GM12872 (cell line): ENCODE results near the gene WASHC4.

ENCODE experiments used
- TF ChIP-seq, protein P1 (sequence below): IDR thresholded peaks from 3 replicates; pipeline ENCODE4 v1.5.1; 2011; ENCODE audit warnings: low read depth, mild to moderate bottlenecking, low read length, moderate library complexity; ENCODE audit not compliant: insufficient read depth

The WASHC4 gene

DNA sequence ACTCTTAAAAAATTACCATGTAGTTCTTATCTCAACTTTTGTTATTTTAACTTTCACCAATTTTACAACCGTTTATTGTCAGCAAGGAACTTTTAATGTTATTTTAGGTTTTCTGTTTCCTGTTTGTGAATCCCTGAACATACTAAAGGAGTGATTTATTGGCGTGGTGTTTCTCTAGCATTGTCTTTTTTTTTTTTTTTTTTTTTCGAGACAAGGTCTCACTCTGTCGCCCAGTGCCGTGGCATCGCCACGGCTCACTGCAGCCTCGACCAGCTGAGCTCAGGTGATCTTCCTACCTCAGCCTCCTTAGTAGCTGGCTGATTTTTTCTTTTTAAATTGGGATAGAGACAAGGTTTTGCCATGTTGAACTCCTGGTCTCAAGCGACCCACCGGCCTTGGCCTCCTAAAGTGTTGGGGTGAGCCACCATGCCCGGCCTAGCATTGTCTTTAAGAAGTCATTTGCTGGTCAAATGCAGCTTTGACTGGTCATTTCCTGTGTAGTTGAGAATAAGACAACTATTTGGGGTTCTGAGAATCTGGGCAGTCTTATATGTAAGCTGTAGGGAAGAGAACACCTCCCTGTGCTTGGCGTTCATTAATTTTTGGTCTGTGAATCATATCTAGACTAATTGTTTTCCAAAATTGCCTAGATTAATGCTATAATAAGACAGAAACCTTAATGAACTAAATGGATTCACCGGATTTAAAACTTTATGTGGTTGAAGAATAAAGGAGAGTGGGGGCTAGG is 2.1 kb downstream of the WASHC4 start:
- TF ChIP-seq, protein P1, sequence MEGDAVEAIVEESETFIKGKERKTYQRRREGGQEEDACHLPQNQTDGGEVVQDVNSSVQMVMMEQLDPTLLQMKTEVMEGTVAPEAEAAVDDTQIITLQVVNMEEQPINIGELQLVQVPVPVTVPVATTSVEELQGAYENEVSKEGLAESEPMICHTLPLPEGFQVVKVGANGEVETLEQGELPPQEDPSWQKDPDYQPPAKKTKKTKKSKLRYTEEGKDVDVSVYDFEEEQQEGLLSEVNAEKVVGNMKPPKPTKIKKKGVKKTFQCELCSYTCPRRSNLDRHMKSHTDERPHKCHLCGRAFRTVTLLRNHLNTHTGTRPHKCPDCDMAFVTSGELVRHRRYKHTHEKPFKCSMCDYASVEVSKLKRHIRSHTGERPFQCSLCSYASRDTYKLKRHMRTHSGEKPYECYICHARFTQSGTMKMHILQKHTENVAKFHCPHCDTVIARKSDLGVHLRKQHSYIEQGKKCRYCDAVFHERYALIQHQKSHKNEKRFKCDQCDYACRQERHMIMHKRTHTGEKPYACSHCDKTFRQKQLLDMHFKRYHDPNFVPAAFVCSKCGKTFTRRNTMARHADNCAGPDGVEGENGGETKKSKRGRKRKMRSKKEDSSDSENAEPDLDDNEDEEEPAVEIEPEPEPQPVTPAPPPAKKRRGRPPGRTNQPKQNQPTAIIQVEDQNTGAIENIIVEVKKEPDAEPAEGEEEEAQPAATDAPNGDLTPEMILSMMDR, result no peak

DNA sequence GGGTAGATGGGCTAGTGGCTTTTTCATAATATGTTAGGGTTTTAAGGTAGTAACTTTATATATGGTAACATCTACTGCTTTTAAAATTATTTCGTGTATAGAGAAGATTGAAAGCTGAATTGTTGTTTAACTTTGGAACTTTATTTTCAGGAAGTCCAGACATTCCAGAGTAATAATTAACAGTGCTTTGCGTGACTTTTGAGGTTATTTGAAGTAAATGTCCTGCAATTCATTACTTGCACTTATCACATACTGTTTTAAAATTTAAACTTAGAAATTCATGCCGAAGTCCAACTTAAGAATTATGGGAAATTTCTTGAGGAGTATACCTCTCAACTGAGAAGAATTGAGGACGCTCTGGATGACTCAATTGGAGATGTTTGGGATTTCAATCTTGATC is 3.3 kb downstream of the WASHC4 start:
- TF ChIP-seq, protein P1, result no peak

DNA sequence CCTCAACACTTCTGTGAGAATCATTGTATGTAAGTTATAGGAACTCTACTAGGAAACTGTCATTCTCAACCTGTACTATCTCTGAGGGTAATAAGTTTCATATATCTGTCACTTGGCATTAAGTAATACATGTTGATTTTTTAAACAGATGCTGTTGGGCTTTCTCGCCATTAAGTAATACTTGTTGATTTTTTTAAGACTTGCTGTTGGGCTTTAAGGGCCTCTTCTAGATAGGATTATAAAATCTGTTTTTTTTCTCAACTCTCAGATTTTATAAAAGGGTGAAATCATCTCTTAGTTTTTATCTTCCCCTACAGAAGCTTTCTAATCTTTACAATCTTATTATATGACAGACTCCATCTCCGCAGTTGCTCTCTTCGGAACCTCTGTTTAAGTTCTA is 5.6 kb downstream of the WASHC4 start:
- TF ChIP-seq, protein P1, result no peak

DNA sequence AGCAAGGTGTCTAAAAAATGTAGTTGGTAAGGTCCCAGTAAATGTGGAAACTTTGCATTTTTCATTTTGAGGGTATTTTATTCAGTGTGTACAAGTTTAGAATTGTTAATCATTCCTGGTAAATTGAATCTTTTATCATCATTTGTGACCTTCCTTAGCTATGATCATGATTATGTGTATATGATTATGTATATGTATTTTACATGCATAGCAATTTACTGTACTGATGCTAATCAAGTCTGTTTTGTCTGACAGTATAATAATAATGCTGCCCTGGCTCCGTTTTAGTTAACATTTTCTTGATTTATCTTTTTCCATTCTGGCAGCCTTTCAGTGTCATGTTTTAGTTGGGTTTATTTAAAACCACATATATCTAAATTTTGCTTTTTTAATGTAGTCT is 9.4 kb downstream of the WASHC4 start:
- TF ChIP-seq, protein P1, result no peak

DNA sequence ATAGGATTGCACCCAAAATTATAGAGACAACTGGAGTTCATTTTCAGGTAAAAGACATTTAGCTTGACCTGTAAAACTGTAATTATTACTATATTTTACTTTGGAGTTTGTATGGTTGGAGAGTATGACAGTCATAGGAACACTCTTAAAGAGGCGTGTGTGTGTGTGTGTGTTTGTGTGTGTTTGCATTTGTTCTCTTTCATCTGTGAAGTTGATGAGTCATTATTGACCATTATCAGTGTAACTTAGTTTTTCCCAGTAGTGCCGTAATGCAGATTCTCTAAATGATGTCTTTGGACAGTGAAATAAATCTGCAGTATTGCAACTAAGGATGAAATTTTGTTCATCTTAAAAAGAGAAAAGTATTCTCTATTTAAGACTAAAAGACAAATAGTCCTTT is 13.0 kb downstream of the WASHC4 start:
- TF ChIP-seq, protein P1, result no peak

DNA sequence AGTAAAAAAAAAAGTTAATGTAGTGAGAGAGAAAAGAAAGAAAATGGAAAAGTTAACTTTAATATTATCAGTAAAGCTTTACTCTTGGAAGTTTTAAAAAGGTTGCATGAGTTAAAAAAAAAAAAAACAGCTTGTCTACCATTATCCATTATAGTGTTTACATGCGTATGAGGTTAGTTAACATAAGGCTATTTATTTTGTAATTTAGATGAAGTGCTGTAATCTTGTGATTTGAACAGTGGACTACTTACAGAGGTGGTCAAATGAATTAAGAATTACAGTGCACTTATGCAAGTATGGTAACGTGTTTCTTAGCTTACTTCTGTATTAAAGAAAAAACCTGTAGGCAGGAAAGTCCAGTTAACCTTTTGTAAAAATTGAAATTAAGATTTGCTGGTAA is 30.7 kb downstream of the WASHC4 start:
- TF ChIP-seq, protein P1, result no peak

DNA sequence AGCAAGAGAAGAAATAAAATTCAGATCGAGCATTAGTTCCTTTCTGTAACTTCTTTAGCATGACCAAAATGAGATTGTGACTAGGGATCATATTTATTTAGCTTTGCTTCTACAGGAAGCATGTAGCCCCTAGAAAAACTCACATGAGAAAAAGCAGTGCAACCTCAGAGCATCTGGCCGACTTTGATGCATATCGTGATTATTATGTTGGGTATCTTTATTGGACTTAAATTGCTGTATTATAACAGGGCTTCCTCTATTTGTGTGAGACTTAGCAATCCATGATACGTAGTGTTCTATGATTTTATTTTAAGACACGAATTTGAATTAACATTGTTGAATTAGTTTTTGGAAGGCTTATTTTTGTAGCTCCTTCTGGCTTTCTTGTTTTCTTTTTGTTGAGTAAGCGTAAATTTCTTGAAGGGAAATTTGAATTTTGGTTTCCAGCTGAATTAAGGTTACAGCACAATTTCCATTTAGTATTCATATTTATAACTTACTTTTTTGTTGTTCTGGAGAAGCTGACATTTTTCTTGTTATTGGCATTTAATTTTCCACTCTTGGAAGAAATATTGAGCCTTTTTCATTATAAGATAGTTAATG is 33.9 kb downstream of the WASHC4 start:
- TF ChIP-seq, protein P1, result no peak
